SK-N-SH treated with all-trans-retinoic acid at 6 μM for 48 hours (cell line): ENCODE measurements around the gene GLI2.

Experiments used
- ATAC-seq: fragments of 200-7000 bp; cut with Tn5 transposase; 3 replicates; pipeline ENCODE4 v1.9.1; 2020; ENCODE audit warnings: mild to moderate bottlenecking, moderate library complexity
- ARNTL ChIP-seq: fragments of 450-650 bp; formaldehyde crosslinking; IDR thresholded peaks from 2 replicates; pipeline ENCODE4 v1.5.0; 2020; ENCODE audit warnings: low read depth, mild to moderate bottlenecking, moderate library complexity, borderline replicate concordance
- BACH2 ChIP-seq: fragments of 250-450 bp; sonication (Bioruptor Pico); IDR thresholded peaks from 2 replicates; pipeline ENCODE4 v1.9.0; 2021; ENCODE audit warnings: mild to moderate bottlenecking, borderline replicate concordance
- CSDC2 ChIP-seq: fragments of 250-450 bp; sonication (Bioruptor Pico); IDR thresholded peaks from 2 replicates; pipeline ENCODE4 v1.5.0; 2020; ENCODE audit warnings: mild to moderate bottlenecking, moderate library complexity
- ESRRG ChIP-seq: fragments of 250-450 bp; sonication (Bioruptor Pico); IDR thresholded peaks from 2 replicates; pipeline ENCODE4 v1.6.1; 2021; ENCODE audit warnings: mild to moderate bottlenecking
- GLIS3 ChIP-seq: fragments of 250-450 bp; sonication (Bioruptor Pico); IDR thresholded peaks from 2 replicates; pipeline ENCODE4 v1.5.0; 2020; ENCODE audit warnings: mild to moderate bottlenecking, moderate library complexity
- ISL1 ChIP-seq: fragments of 250-450 bp; sonication (Bioruptor Pico); IDR thresholded peaks from 2 replicates; pipeline ENCODE4 v2.1.2; 2022; ENCODE audit warnings: mild to moderate bottlenecking, moderate library complexity
- OSR1 ChIP-seq: fragments of 250-450 bp; sonication (Bioruptor Pico); IDR thresholded peaks from 2 replicates; pipeline ENCODE4 v1.8.0; 2022; ENCODE audit warnings: moderate library complexity, mild to moderate bottlenecking, inconsistent platforms
- RARB ChIP-seq: fragments of 250-450 bp; sonication (Bioruptor Pico); IDR thresholded peaks from 2 replicates; pipeline ENCODE4 v1.8.0; 2021; ENCODE audit warnings: mild to moderate bottlenecking, moderate library complexity
- SNAI2 ChIP-seq: fragments of 250-450 bp; sonication (Bioruptor Pico); IDR thresholded peaks from 2 replicates; pipeline ENCODE4 v1.5.0; 2020; ENCODE audit warnings: mild to moderate bottlenecking, moderate library complexity
- TCF4 ChIP-seq: fragments of 250-450 bp; sonication (Bioruptor Pico); IDR thresholded peaks from 2 replicates; pipeline ENCODE4 v1.8.0; 2021; ENCODE audit warnings: mild to moderate bottlenecking, moderate library complexity, borderline replicate concordance
- TOX ChIP-seq: fragments of 250-450 bp; sonication (Bioruptor Pico); IDR thresholded peaks from 2 replicates; pipeline ENCODE4 v1.8.0; 2021; ENCODE audit warnings: mild to moderate bottlenecking, moderate library complexity, borderline replicate concordance
- ZC3H10 ChIP-seq: fragments of 250-450 bp; sonication (Bioruptor Pico); IDR thresholded peaks from 2 replicates; pipeline ENCODE4 v1.5.1; 2021; ENCODE audit warnings: mild to moderate bottlenecking, moderate library complexity
- ZFP30 ChIP-seq: fragments of 450-650 bp; formaldehyde crosslinking; IDR thresholded peaks from 2 replicates; pipeline ENCODE4 v1.5.0; 2022; ENCODE audit warnings: mild to moderate bottlenecking, moderate library complexity
- ZNF70 ChIP-seq: fragments of 450-650 bp; formaldehyde crosslinking; IDR thresholded peaks from 2 replicates; pipeline ENCODE4 v1.5.0; 2020; ENCODE audit warnings: mild to moderate bottlenecking, moderate library complexity
- ZNF8 ChIP-seq: fragments of 450-650 bp; formaldehyde crosslinking; IDR thresholded peaks from 2 replicates; pipeline ENCODE4 v1.5.0; 2020; ENCODE audit warnings: mild to moderate bottlenecking, moderate library complexity
- TF ChIP-seq, protein P1 (sequence below): fragments of 250-450 bp; sonication (Bioruptor Pico); IDR thresholded peaks from 2 replicates; pipeline ENCODE4 v1.5.0; 2020; ENCODE audit warnings: mild to moderate bottlenecking, moderate library complexity
- TF ChIP-seq, protein P2 (sequence below): fragments of 250-450 bp; sonication (Bioruptor Pico); IDR thresholded peaks from 2 replicates; pipeline ENCODE4 v1.8.0; 2021; ENCODE audit warnings: low read depth, mild to moderate bottlenecking, moderate library complexity, borderline replicate concordance
- TF ChIP-seq, protein P3 (sequence below): fragments of 250-450 bp; sonication (Bioruptor Pico); IDR thresholded peaks from 2 replicates; pipeline ENCODE4 v1.8.0; 2020; ENCODE audit warnings: mild to moderate bottlenecking, moderate library complexity, borderline replicate concordance
- TF ChIP-seq, protein P4 (sequence below): fragments of 250-450 bp; sonication (Bioruptor Pico); IDR thresholded peaks from 2 replicates; pipeline ENCODE4 v1.5.1; 2021; ENCODE audit warnings: mild to moderate bottlenecking, moderate library complexity

The GLI2 gene

DNA sequence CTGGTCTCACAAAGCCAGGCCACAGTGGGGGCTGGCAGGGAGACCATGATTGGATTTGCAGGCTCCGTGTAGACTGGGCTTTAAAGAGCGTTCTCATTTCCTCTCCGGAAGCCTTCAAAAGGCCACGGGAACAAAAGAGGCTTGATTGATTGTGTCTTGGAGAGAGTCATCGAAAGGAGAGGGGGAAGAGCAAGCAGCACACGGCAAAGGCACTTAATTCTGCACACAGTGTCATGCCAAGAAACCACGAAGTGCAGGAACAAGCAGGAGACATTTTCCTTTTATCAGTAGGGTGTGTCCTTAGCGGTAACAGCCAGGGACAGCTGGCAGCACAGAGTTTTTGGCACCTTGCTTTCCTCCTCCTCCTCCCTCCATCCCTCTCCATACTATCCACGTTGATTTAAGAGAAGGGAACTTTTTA is 47.7 kb downstream of the GLI2 start:
- no peak for TF ChIP-seq TCF4 (CRISPR knock-in tag)
- no peak for TF ChIP-seq ESRRG (CRISPR knock-in tag)
- no peak for TF ChIP-seq ARNTL (CRISPR knock-in tag)
- TF ChIP-seq ZFP30 = no peak
- TF ChIP-seq, protein P1, sequence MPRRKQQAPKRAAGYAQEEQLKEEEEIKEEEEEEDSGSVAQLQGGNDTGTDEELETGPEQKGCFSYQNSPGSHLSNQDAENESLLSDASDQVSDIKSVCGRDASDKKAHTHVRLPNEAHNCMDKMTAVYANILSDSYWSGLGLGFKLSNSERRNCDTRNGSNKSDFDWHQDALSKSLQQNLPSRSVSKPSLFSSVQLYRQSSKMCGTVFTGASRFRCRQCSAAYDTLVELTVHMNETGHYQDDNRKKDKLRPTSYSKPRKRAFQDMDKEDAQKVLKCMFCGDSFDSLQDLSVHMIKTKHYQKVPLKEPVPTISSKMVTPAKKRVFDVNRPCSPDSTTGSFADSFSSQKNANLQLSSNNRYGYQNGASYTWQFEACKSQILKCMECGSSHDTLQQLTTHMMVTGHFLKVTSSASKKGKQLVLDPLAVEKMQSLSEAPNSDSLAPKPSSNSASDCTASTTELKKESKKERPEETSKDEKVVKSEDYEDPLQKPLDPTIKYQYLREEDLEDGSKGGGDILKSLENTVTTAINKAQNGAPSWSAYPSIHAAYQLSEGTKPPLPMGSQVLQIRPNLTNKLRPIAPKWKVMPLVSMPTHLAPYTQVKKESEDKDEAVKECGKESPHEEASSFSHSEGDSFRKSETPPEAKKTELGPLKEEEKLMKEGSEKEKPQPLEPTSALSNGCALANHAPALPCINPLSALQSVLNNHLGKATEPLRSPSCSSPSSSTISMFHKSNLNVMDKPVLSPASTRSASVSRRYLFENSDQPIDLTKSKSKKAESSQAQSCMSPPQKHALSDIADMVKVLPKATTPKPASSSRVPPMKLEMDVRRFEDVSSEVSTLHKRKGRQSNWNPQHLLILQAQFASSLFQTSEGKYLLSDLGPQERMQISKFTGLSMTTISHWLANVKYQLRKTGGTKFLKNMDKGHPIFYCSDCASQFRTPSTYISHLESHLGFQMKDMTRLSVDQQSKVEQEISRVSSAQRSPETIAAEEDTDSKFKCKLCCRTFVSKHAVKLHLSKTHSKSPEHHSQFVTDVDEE = no peak
- TF ChIP-seq ISL1 = no peak
- no peak for TF ChIP-seq GLIS3 (CRISPR knock-in tag)
- no peak for TF ChIP-seq ZNF8
- no peak for TF ChIP-seq BACH2 (CRISPR knock-in tag)
- TF ChIP-seq OSR1 (CRISPR knock-in tag) = no peak
- TF ChIP-seq ZNF70 (CRISPR knock-in tag) = no peak
- TF ChIP-seq TOX (CRISPR knock-in tag) = no peak
- no peak for TF ChIP-seq SNAI2 (CRISPR knock-in tag)
- TF ChIP-seq RARB (CRISPR knock-in tag) = no peak
- TF ChIP-seq, protein P2, sequence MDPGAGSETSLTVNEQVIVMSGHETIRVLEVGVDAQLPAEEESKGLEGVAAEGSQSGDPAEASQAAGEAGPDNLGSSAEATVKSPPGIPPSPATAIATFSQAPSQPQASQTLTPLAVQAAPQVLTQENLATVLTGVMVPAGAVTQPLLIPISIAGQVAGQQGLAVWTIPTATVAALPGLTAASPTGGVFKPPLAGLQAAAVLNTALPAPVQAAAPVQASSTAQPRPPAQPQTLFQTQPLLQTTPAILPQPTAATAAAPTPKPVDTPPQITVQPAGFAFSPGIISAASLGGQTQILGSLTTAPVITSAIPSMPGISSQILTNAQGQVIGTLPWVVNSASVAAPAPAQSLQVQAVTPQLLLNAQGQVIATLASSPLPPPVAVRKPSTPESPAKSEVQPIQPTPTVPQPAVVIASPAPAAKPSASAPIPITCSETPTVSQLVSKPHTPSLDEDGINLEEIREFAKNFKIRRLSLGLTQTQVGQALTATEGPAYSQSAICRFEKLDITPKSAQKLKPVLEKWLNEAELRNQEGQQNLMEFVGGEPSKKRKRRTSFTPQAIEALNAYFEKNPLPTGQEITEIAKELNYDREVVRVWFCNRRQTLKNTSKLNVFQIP (CRISPR knock-in tag) = no peak
- no peak for ATAC-seq

DNA sequence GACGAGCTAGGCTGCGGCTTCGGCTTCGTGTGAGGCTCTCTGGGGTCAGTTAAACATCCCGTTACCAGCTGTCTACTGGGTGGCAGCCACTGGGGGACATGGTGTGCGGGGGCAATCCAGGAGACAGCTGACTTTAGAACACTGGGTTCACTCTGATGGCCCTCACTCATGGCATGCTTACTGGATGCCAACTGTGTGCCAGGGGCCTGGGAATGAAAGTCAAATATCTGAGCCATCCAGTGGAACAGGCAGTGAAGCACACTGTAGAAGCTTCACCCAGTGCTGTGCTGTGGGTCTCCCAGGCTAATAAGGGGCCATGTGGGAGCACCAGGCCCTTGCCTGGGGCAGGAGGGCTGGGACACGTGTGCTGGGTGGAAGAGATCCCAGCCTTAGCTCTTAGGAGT is 48.3 kb downstream of the GLI2 start:
- no peak for TF ChIP-seq GLIS3 (CRISPR knock-in tag)
- TF ChIP-seq ZC3H10 (CRISPR knock-in tag) = no peak
- TF ChIP-seq ISL1 = no peak
- TF ChIP-seq TOX (CRISPR knock-in tag) = no peak
- TF ChIP-seq SNAI2 (CRISPR knock-in tag) = no peak
- TF ChIP-seq ESRRG (CRISPR knock-in tag) = no peak
- TF ChIP-seq, protein P3, sequence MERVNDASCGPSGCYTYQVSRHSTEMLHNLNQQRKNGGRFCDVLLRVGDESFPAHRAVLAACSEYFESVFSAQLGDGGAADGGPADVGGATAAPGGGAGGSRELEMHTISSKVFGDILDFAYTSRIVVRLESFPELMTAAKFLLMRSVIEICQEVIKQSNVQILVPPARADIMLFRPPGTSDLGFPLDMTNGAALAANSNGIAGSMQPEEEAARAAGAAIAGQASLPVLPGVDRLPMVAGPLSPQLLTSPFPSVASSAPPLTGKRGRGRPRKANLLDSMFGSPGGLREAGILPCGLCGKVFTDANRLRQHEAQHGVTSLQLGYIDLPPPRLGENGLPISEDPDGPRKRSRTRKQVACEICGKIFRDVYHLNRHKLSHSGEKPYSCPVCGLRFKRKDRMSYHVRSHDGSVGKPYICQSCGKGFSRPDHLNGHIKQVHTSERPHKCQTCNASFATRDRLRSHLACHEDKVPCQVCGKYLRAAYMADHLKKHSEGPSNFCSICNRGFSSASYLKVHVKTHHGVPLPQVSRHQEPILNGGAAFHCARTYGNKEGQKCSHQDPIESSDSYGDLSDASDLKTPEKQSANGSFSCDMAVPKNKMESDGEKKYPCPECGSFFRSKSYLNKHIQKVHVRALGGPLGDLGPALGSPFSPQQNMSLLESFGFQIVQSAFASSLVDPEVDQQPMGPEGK = no peak
- no peak for TF ChIP-seq ZNF8
- TF ChIP-seq, protein P2 (CRISPR knock-in tag) = no peak
- TF ChIP-seq, protein P4, sequence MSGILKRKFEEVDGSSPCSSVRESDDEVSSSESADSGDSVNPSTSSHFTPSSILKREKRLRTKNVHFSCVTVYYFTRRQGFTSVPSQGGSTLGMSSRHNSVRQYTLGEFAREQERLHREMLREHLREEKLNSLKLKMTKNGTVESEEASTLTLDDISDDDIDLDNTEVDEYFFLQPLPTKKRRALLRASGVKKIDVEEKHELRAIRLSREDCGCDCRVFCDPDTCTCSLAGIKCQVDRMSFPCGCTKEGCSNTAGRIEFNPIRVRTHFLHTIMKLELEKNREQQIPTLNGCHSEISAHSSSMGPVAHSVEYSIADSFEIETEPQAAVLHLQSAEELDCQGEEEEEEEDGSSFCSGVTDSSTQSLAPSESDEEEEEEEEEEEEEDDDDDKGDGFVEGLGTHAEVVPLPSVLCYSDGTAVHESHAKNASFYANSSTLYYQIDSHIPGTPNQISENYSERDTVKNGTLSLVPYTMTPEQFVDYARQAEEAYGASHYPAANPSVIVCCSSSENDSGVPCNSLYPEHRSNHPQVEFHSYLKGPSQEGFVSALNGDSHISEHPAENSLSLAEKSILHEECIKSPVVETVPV = no peak
- TF ChIP-seq CSDC2 (CRISPR knock-in tag) = no peak
- ATAC-seq = no peak
